Islet precursor cell (in vitro differentiated cells): Measurements from ENCODE around the gene GTPBP6.
"Not testable (repeated sequence)": the region's sequence is repeated elsewhere in the genome, so short reads cannot be mapped to it uniquely, and the experiment has no call there.

Experiments
- DNase-seq: peaks from one replicate; pipeline ENCODE4 v3.0.0-alpha.2; 2018

The GTPBP6 gene

DNA sequence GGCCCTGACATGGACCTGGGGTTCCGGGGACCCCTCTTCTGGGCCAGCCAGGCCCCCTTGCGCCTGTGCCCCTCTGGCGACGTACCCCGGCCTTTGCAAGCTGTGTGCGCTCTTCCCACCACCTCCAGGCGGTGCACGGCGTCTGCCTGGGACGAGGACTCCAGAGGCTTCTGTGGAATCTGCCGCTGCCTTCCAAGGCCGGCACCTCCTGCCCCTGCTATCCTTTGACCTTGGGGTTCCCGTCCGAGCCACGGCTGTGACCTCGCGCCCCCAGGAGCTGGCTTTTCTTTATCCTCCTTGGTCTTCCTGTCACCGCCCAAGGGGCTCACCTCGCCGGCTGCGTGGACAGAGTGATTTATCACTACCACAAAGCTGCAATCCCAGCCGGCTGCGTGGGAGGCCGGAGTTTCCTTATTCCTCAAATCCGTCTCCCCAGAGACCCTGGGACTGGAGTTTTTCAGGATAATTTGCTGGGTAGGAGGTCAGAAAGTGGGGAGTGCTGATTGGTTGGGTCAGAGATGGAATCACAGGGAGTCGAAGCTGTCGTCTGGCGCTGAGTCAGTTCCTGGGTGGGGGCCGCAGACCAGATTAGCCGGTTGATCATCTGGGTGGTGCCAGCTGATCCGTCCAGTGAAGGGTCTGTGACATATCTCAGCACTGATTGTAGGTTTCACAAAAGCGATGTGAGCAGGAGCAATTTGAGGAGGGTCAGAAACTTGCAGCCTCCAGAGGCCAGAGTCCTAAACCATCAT is 57.3 kb downstream of the GTPBP6 start:
- peak; percentile 95 for DNase-seq

- DNase-seq: peak; percentile 83
Measured at GRCh38 chrX:259692-260355, 58.8 kb downstream of the GTPBP6 start.

DNA sequence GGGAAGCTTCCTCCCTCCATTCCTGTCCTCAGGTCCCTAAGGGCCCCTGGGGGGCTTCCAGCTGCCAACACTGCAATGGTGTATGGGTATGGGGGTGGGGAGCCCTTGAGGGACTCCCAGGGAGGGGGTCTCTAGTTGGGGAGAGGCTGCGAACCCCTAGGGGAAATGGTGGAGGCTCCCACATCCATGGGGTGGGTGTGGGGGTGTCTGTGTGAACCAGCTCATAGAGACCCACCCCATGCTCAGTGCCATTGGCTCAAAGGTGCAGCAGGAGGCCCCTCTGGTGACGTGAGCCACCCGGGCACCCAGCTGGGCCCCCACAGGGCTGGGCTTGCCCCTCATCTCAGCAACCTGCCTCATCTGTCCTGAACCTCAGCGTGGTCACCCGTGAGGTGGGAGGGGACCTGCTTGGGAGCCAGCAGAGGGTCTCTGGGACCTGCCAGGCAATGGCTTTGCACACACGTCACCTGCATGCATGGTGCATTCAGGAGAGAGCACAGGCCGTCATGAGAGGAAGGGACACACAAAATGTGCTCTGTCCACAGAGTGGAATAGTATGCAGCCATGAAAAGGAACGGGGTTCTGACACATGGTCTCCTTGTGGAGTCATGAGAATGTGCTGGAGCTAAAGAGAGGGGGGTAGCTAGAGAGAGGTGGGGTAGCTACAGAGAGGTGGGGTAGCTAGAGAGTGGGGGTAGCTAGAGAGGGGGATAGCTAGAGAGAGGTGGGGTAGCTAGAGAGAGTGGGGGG is 60.1 kb downstream of the GTPBP6 start:
- no peak for DNase-seq

DNA sequence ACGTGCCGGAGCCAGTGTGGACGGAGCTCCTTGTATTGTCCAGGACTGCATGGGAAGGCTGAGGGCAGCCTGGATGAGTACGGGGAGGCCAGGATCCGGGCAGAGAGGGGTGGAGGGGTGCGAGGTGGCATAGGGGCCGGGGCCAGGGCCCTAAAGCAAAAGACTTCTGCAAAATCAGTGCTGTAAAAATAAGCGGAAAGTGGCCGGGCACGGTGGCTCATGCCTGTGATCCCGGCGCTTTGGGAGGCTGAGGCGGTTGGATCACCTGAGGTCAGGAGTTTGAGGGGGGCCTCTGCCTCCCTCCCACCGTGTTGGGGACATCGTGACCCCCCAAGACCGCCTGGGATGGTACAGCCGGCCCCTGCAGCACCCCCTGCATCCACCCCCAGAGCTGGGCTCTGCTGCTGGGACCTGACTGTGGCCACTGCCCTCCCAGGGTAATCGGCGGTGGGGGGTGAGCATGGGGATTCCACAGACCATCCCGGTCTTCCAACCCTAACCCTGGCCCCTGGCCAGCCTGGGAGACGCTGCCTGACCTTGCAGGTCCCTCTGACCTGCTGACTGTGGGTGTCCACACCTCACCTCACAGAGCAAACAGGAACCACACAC is 60.8 kb downstream of the GTPBP6 start:
- DNase-seq: no peak

DNA sequence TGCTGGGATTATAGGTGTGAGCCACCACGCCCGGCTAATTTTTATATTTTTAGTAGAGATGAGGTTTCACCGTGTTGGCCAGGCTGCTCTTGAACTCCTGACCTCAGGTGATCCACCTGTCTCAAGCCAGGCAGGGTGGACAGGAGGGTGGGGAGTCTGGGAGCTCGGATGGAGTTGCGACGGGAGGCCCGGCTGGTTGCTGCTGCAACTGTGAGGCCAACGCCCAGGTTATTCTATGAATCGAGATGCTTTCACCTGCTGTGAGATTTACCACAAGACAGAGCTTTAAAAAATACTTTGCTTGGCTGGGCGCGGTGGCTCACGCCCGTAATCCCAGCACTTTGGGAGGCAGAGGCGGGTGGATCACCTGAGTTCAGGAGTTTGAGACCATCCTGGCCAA is 61.5 kb downstream of the GTPBP6 start:
- not testable (repeated sequence) for DNase-seq

GRCh38 chrX:255923-256331 is 62.7 kb downstream of the GTPBP6 start:
- no peak for DNase-seq
